Spleen (tissue), 7 donors: ENCODE measurements around the gene IL36A.
A peak's percentile ranks its signal among the peaks of the same experiment; 100 is the strongest.

Experiments used
- POLR2A ChIP-seq, 3 donors: fragments of 450-650 bp; IDR thresholded peaks; one replicate each; pipeline ENCODE4 v1.5.1; 2017; ENCODE audit warnings: antibody characterized with exemption in 3 of 3, mild to moderate bottlenecking in 1 of 3
- TF ChIP-seq, protein P1 (sequence below), 11 experiments: fragments of 200-600 bp in 7 of 11; fragments of 450-650 bp in 4 of 11; sonication (generic) in 4 of 11; IDR thresholded peaks in 8 of 11; conservative IDR thresholded peaks in 3 of 11; 1 replicate in 7 of 11; 2 replicates in 4 of 11; pipeline versions ENCODE4 v1.4.0 to v1.8.0; 2016 to 2021; ENCODE audit warnings: antibody characterized with exemption in 11 of 11, inconsistent platforms in 4 of 11, mild to moderate bottlenecking in 1 of 11
- donor health status: DM: no; HTN: no; CAD: no; lungs with moderate emphysema.
- donor health status: DM: no; HTN: no; CAD: no.
- donor health status: DM: no; HTN: no; CAD: no.

DNA sequence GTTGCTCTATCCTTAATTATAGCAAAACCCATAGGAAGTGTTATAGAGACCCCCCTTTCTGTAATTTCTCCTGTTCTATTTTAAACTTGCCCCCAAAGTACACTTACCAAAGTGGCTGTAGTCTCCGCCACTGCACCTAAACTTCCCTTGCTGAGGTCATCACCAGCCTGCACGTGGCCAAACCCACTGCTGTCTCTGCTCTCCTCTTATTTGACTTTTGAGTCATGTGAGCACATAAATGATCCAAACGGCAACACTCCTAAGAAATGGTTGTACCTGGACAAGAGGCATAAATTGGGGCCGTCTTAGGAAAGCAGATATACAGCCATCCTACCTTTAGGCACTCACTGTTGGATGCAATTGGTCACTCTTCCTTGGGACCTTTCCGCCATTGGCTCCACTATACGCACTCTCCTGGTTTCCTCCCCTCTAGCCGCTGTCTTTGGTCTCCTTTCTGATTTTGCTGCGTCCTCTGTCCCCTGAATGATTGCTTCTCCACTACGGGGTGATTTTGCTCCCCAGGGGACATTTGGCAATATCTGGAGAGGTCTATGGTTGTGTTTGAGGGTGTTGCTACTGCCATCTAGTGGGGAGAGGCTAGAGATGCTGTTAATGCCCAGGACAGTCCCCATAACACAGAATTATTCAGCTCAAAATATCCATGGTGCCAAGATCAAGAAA, 46.7 kb upstream of the IL36A start:
- TF ChIP-seq, protein P1, sequence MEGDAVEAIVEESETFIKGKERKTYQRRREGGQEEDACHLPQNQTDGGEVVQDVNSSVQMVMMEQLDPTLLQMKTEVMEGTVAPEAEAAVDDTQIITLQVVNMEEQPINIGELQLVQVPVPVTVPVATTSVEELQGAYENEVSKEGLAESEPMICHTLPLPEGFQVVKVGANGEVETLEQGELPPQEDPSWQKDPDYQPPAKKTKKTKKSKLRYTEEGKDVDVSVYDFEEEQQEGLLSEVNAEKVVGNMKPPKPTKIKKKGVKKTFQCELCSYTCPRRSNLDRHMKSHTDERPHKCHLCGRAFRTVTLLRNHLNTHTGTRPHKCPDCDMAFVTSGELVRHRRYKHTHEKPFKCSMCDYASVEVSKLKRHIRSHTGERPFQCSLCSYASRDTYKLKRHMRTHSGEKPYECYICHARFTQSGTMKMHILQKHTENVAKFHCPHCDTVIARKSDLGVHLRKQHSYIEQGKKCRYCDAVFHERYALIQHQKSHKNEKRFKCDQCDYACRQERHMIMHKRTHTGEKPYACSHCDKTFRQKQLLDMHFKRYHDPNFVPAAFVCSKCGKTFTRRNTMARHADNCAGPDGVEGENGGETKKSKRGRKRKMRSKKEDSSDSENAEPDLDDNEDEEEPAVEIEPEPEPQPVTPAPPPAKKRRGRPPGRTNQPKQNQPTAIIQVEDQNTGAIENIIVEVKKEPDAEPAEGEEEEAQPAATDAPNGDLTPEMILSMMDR (IDR thresholded peaks at IDR 0.05 in 8 of 11, conservative IDR thresholded peaks at IDR 0.05 in 3 of 11): peak in 10 of 11 experiments; percentile 20 to 83 (median 72)
- no peak for TF ChIP-seq POLR2A (IDR thresholded peaks at IDR 0.05)
